HG03432 (cell line): Measurements from ENCODE around the gene ALPK3.

ENCODE experiments used
- ATAC-seq: cut with Tn5 transposase; IDR thresholded peaks from one replicate; pipeline ENCODE4 v1.9.1; 2021; ENCODE audit warnings: mild to moderate bottlenecking, moderate library complexity; ENCODE audit not compliant: unreplicated experiment

Gene ALPK3

GRCh38 chr15:84816694-84817465, at the start of gene ALPK3:
TSS of gene ALPK3 (plus strand) at chr15:84817356. CDS start at chr15:84817453, 97 bp downstream.
- no peak for ATAC-seq

- ATAC-seq = no peak
Measured at GRCh38 chr15:84772031-84772430, 45.1 kb upstream of the ALPK3 start.

- ATAC-seq = no peak
Measured at GRCh38 chr15:84772467-84772866, 44.7 kb upstream of the ALPK3 start.

- ATAC-seq = no peak
Measured at GRCh38 chr15:84773716-84774115, 43.4 kb upstream of the ALPK3 start.

- no peak for ATAC-seq
Measured at GRCh38 chr15:84775867-84776449, 41.2 kb upstream of the ALPK3 start.

GRCh38 chr15:84778194-84778593, 39.0 kb upstream of the ALPK3 start:
- ATAC-seq = no peak

- ATAC-seq = no peak
Measured at GRCh38 chr15:84780492-84780891, 36.7 kb upstream of the ALPK3 start.

GRCh38 chr15:84781495-84781894, 35.7 kb upstream of the ALPK3 start:
- no peak for ATAC-seq

GRCh38 chr15:84782346-84782745, 34.8 kb upstream of the ALPK3 start:
- no peak for ATAC-seq

GRCh38 chr15:84783493-84784251, 33.5 kb upstream of the ALPK3 start:
- ATAC-seq = no peak

- no peak for ATAC-seq
Measured at GRCh38 chr15:84784262-84784661, 32.9 kb upstream of the ALPK3 start.

- ATAC-seq = no peak
Measured at GRCh38 chr15:84785053-84785452, 32.1 kb upstream of the ALPK3 start.

- no peak for ATAC-seq
Measured at GRCh38 chr15:84788500-84788899, 28.7 kb upstream of the ALPK3 start.

- no peak for ATAC-seq
Measured at GRCh38 chr15:84789762-84790161, 27.4 kb upstream of the ALPK3 start.

- ATAC-seq = no peak
Measured at GRCh38 chr15:84790676-84791075, 26.5 kb upstream of the ALPK3 start.

- no peak for ATAC-seq
Measured at GRCh38 chr15:84791763-84792162, 25.4 kb upstream of the ALPK3 start.

- no peak for ATAC-seq
Measured at GRCh38 chr15:84793431-84794161, 23.6 kb upstream of the ALPK3 start.

GRCh38 chr15:84794162-84794547, 23.0 kb upstream of the ALPK3 start:
- no peak for ATAC-seq

- no peak for ATAC-seq
Measured at GRCh38 chr15:84795186-84795585, 22.0 kb upstream of the ALPK3 start.

- ATAC-seq = no peak
Measured at GRCh38 chr15:84797212-84797611, 19.9 kb upstream of the ALPK3 start.

- no peak for ATAC-seq
Measured at GRCh38 chr15:84797801-84798200, 19.4 kb upstream of the ALPK3 start.
